Caco-2 (cell line): ENCODE results near the gene LHX2. TPM values are rescaled to one million over a fixed set of nuclear protein-coding genes. Genes with fewer than 3 reads are reported as not detected.

Experiments used
- BruUV-seq: library from RNA; stranded (reverse); fragments of 400-500 nt; replicated peaks from 2 replicates; lab custom pipeline; 2021; lab: Mats Ljungman, UMichigan
- CTCF ChIA-PET: fragments of 300-600 bp; sonication (Branson Sonifier 250); formaldehyde crosslinking; loops from one replicate; lab custom pipeline; 2022; ENCODE audit warnings: antibody characterized with exemption; lab: Charles Lee
- POLR2A ChIA-PET: fragments of 300-600 bp; sonication (Branson Sonifier 250); formaldehyde crosslinking; loops from one replicate; lab custom pipeline; 2022; ENCODE audit warnings: antibody characterized with exemption; lab: Charles Lee
- DNase-seq, 2 experiments: peaks; one replicate each; pipeline versions ENCODE4 v3.0.0 to v3.0.0-alpha.2; 2020 to 2022
- H3K27me3 ChIP-seq: replicated peaks from 2 replicates; pipeline ENCODE4 v1.6.0; 2011; ENCODE audit warnings: low read length; ENCODE audit not compliant: control insufficient read depth, insufficient read depth
- H3K36me3 ChIP-seq: 2 replicates; pipeline ENCODE4 v1.5.1; 2011; ENCODE audit warnings: low read length; ENCODE audit not compliant: control insufficient read depth, insufficient read depth
- H3K4me1 ChIP-seq: fragments of 250-450 bp; sonication (Bioruptor Pico); 2 replicates; pipeline ENCODE4 v1.5.1; 2020; ENCODE audit warnings: mild to moderate bottlenecking
- H3K4me3 ChIP-seq: 2 replicates; pipeline ENCODE4 v1.5.1; 2011; ENCODE audit warnings: low read depth, mild to moderate bottlenecking, control low read depth, low read length
- H3K9me3 ChIP-seq: fragments of 250-450 bp; sonication (Bioruptor Pico); 2 replicates; pipeline ENCODE4 v1.5.1; 2020; ENCODE audit warnings: mild to moderate bottlenecking, moderate library complexity
- H3K27ac Mint-ChIP-seq: one replicate; pipeline ENCODE4 v1.8.0; 2022; ENCODE audit warnings: mixed read lengths; ENCODE audit not compliant: unreplicated experiment
- H3K27me3 Mint-ChIP-seq: one replicate; pipeline ENCODE4 v1.8.0; 2022; ENCODE audit warnings: mixed read lengths; ENCODE audit not compliant: insufficient read depth, unreplicated experiment
- H3K36me3 Mint-ChIP-seq: one replicate; pipeline ENCODE4 v1.8.0; 2022; ENCODE audit warnings: mild to moderate bottlenecking, mixed read lengths; ENCODE audit not compliant: insufficient read depth, unreplicated experiment
- H3K4me1 Mint-ChIP-seq: one replicate; pipeline ENCODE4 v1.8.0; 2022; ENCODE audit warnings: low read depth, mixed read lengths; ENCODE audit not compliant: unreplicated experiment
- H3K4me3 Mint-ChIP-seq: one replicate; pipeline ENCODE4 v1.8.0; 2022; ENCODE audit warnings: mild to moderate bottlenecking, moderate library complexity, mixed read lengths; ENCODE audit not compliant: unreplicated experiment
- H3K9me3 Mint-ChIP-seq: one replicate; pipeline ENCODE4 v1.8.0; 2022; ENCODE audit warnings: mixed read lengths; ENCODE audit not compliant: unreplicated experiment
- CTCF ChIP-seq, 2 experiments: fragments of 200-600 bp in 1 of 2; IDR thresholded peaks; 1 replicate in 1 of 2; 2 replicates in 1 of 2; pipeline versions ENCODE4 v1.5.1 to v1.8.0; 2011 to 2022; ENCODE audit warnings: antibody characterized with exemption in 1 of 2, control low read depth in 1 of 2, inconsistent platforms in 1 of 2, low read depth in 1 of 2, low read length in 1 of 2, mild to moderate bottlenecking in 1 of 2, moderate library complexity in 1 of 2; ENCODE audit not compliant: insufficient read depth in 1 of 2, severe bottlenecking in 1 of 2, unreplicated experiment in 1 of 2
- intact Hi-C: fragments of 100-400 bp; cut with micrococcal nuclease; formaldehyde crosslinking; loops from one replicate; pipeline ENCODE4 v1.10.0; 2022; ENCODE audit not compliant: unreplicated experiment
- total RNA-seq: library from RNA; stranded (reverse); gene quantifications from 2 replicates; pipeline ENCODE4 v1.2.3, GENCODE V29; 2022

LHX2 gene
- total RNA-seq, 1 experiment from 2014 or later: 4.0 TPM

GRCh38 chr9:123965801-123966686 is 45.5 kb upstream of the LHX2 start:
- Mint-ChIP-seq H3K27ac (no peak overlapping the region), H3K9me3 (no peaks in the 10 kb centered on the region), H3K36me3 (no peaks in the 10 kb centered on the region), H3K27me3 (no peaks in the 10 kb centered on the region), H3K4me3 (no peak overlapping the region), H3K4me1 (no peaks in the 10 kb centered on the region)
- ChIA-PET CTCF (no interaction called here), POLR2A (no interaction called here)
- H3K9me3 ChIP-seq: no peaks in the 10 kb centered on the region
- no peak overlapping the region for H3K4me3 ChIP-seq
- H3K36me3 ChIP-seq: no peaks in the 10 kb centered on the region
- H3K4me1 ChIP-seq: no peaks in the 10 kb centered on the region
- DNase-seq: no peak
- intact Hi-C loops: no loop called here
- no peak for TF ChIP-seq CTCF (IDR thresholded peaks at IDR 0.05; ENCODE audit: insufficient read depth in 1 of 2, low read depth in 1 of 2, low read length in 1 of 2, severe bottlenecking in 1 of 2, unreplicated experiment in 1 of 2)
- no TSS peak for BruUV-seq
- no peaks in the 10 kb centered on the region for H3K27me3 ChIP-seq

- no peaks in the 10 kb centered on the region for H3K36me3 Mint-ChIP-seq
- no peaks in the 10 kb centered on the region for H3K9me3 Mint-ChIP-seq
- no peak for TF ChIP-seq CTCF (IDR thresholded peaks at IDR 0.05; ENCODE audit: insufficient read depth in 1 of 2, low read depth in 1 of 2, low read length in 1 of 2, severe bottlenecking in 1 of 2, unreplicated experiment in 1 of 2)
- no peaks in the 10 kb centered on the region for H3K27me3 ChIP-seq
- no peaks in the 10 kb centered on the region for H3K36me3 ChIP-seq
- no peak overlapping the region for H3K4me3 ChIP-seq
- POLR2A ChIA-PET: no interaction called here
- no peak overlapping the region for H3K27ac Mint-ChIP-seq
- H3K4me3 Mint-ChIP-seq: no peak overlapping the region
- BruUV-seq: no TSS peak
- H3K27me3 Mint-ChIP-seq: no peaks in the 10 kb centered on the region
- H3K4me1 ChIP-seq: no peaks in the 10 kb centered on the region
- H3K9me3 ChIP-seq: 0 out of 2 replicates have a peak, but pooled peaks cover 2% of the 10 kb centered on the region
- CTCF ChIA-PET: no interaction called here
- H3K4me1 Mint-ChIP-seq: no peaks in the 10 kb centered on the region
- intact Hi-C loops: no loop called here
- DNase-seq: no peak
These were observed 44.2 kb upstream of the LHX2 start for GRCh38 chr9:123967323-123967722.

GRCh38 chr9:123972618-123973017 is 39.0 kb upstream of the LHX2 start:
- no peak for DNase-seq
- H3K27me3 ChIP-seq: no peaks in the 10 kb centered on the region
- CTCF ChIA-PET: no interaction called here
- no peaks in the 10 kb centered on the region for H3K4me1 ChIP-seq
- Mint-ChIP-seq H3K27me3 (no peaks in the 10 kb centered on the region), H3K36me3 (no peaks in the 10 kb centered on the region), H3K27ac (no peak overlapping the region), H3K4me1 (no peaks in the 10 kb centered on the region), H3K9me3 (no peaks in the 10 kb centered on the region), H3K4me3 (no peak overlapping the region)
- H3K9me3 ChIP-seq: peaks cover 8% of the 10 kb centered on the region
- H3K36me3 ChIP-seq: no peaks in the 10 kb centered on the region
- no peak overlapping the region for H3K4me3 ChIP-seq
- no TSS peak for BruUV-seq
- POLR2A ChIA-PET: no interaction called here
- intact Hi-C loops: no loop called here
- no peak for TF ChIP-seq CTCF (IDR thresholded peaks at IDR 0.05; ENCODE audit: insufficient read depth in 1 of 2, low read depth in 1 of 2, low read length in 1 of 2, severe bottlenecking in 1 of 2, unreplicated experiment in 1 of 2)
